Peyer's patch (tissue), 4 donors: ENCODE results near the gene TOB1. TPM values are rescaled to one million over a fixed set of nuclear protein-coding genes. Genes with fewer than 3 reads are reported as not detected.

Experiments used
- DNase-seq, 3 donors: peaks; one replicate each; pipeline ENCODE4 v3.0.0-alpha.2; 2017 to 2019
- H3K27ac ChIP-seq, 4 donors: fragments of 200-600 bp; sonication (generic); one replicate each; pipeline ENCODE4 v1.5.1; 2016 to 2019
- H3K27me3 ChIP-seq, 2 donors: fragments of 200-600 bp; sonication (generic); one replicate each; pipeline ENCODE4 v1.5.1; 2019
- H3K36me3 ChIP-seq, 3 donors: fragments of 200-600 bp; sonication (generic); one replicate each; pipeline ENCODE4 v1.5.1; 2016 to 2019
- H3K4me1 ChIP-seq, 4 donors: fragments of 200-600 bp; sonication (generic); one replicate each; pipeline ENCODE4 v1.5.1; 2016 to 2019
- H3K4me3 ChIP-seq, 4 donors: fragments of 200-600 bp; sonication (generic); 1 replicate in 3 of 4; 2 replicates in 1 of 4; pipeline ENCODE4 v1.5.1; 2016 to 2019; ENCODE audit warnings: mild to moderate bottlenecking in 1 of 4
- H3K9me3 ChIP-seq, 4 donors: fragments of 200-600 bp; sonication (generic); one replicate each; pipeline ENCODE4 v1.5.1; 2016 to 2019; ENCODE audit warnings: mild to moderate bottlenecking in 1 of 4
- POLR2A ChIP-seq, 2 donors: fragments of 450-650 bp; IDR thresholded peaks; one replicate each; pipeline ENCODE4 v1.5.1; 2017; ENCODE audit warnings: antibody characterized with exemption in 2 of 2, mild to moderate bottlenecking in 2 of 2, moderate library complexity in 2 of 2
- total RNA-seq, 4 donors: library from RNA; depleted of rRNA; stranded (reverse); fragments of >200 nt; gene quantifications; one replicate each; pipeline ENCODE4 v1.1.0, GENCODE V29; 2016
- TF ChIP-seq, protein P1 (sequence below), 6 experiments: fragments of 450-650 bp in 4 of 6; fragments of 200-600 bp in 2 of 6; sonication (generic) in 1 of 6; IDR thresholded peaks; one replicate each; pipeline ENCODE4 v1.5.1; 2017 to 2019; ENCODE audit warnings: antibody characterized with exemption in 6 of 6, mild to moderate bottlenecking in 3 of 6, moderate library complexity in 1 of 6

Gene TOB1
- total RNA-seq, 4 donors from 2014 or later, result 38.0 to 101 (median 60.6) TPM

DNA sequence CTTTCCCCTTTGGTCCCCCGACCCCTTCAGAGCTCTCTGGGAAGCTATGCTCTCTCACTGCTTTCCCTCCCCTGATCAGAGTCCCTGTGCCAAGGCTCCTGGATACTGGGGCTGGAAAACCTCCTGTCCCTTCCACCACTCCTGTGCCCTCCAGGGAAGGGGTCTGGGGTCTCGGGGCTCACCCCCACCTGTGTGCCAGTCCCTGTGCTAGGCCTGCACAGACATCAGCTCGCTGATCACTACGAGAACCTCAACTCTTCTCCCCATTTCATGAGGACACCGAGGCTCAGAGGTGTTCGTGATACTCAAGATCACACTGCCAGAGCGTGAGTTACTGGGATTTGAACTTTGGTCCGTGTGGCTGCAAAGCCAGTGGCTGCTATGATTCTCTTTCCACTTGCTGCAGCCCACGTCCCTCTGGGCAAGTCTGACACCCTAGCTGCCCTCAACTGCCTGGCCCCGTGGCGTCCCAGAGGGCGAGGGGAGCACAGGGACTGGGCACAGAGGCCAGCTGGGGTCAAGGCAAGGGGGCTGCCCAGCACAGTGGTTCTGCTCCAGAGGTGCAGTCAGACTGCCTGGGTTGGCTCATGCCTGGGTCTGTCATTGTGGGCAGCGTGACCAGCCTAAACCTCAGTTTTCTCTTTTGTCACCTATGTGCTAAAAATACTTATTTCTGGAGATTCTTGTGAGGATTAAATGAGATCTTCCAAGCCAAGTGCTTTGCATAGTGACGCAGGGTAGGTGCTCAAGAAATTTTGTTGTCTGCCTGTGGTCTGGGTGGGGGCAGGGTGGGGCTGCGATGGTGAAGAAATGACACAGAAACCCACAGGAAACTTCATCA is 43.8 kb upstream of the TOB1 start:
- Histone ChIP-seq H3K27ac (peak overlapping the region in 3 of 4 donors; percentile 6 to 64 (median 46)), H3K36me3 (no peaks in the 10 kb centered on the region), H3K4me1 (peaks cover 0 to 12% (median 3%) of the 10 kb centered on the region in 4 donors), H3K27me3 (no peaks in the 10 kb centered on the region), H3K9me3 (no peaks in the 10 kb centered on the region), H3K4me3 (no peak overlapping the region)
- no peak for TF ChIP-seq POLR2A (IDR thresholded peaks at IDR 0.05)
- TF ChIP-seq, protein P1, sequence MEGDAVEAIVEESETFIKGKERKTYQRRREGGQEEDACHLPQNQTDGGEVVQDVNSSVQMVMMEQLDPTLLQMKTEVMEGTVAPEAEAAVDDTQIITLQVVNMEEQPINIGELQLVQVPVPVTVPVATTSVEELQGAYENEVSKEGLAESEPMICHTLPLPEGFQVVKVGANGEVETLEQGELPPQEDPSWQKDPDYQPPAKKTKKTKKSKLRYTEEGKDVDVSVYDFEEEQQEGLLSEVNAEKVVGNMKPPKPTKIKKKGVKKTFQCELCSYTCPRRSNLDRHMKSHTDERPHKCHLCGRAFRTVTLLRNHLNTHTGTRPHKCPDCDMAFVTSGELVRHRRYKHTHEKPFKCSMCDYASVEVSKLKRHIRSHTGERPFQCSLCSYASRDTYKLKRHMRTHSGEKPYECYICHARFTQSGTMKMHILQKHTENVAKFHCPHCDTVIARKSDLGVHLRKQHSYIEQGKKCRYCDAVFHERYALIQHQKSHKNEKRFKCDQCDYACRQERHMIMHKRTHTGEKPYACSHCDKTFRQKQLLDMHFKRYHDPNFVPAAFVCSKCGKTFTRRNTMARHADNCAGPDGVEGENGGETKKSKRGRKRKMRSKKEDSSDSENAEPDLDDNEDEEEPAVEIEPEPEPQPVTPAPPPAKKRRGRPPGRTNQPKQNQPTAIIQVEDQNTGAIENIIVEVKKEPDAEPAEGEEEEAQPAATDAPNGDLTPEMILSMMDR (IDR thresholded peaks at IDR 0.05), result no peak
- DNase-seq, result peak in 1 of 3 donors; percentile 49

DNA sequence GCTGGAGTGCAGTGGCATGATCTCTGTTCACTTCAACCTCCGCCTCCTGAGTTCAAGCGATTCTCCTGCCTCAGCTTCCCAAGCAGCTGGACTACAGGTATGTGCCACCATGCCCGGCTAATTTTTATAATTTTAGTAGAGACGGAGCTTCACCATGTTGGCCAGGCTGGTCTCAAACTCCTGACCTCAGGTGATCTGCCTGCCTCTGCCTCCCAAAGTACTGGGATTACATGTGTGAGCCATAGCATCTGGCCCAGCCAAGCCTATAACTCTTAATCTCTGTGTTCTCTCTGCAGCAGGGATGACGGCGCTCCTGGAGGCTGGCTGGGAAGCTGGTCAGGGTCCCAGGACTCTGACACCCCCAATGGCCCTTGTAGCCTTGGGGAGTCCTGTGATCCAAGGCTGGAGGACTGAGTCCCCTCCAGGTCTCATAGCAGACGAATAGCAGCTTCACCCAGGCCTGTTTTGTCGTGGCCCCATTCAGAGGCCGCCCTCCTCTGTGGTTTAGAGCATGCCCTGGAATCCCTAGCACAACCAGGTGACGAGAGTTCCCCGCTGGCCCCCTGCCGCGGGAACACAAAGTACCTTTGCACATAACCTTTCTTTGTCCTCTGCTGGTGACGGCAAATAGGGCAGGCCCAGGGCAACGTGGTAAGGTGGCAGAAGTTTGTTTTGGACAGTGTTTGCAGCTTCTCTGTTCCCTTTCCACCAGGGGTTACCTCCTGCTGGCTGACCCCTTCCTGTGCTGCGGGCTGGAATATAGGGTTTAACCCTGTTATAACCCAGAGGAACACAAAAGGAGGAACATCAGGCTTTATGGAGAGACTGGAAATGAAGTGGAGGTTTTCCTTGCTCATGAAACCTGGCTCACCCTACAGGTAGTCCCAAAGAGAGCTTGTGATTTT is 43.0 kb upstream of the TOB1 start:
- no peak overlapping the region for H3K4me3 ChIP-seq
- H3K4me1 ChIP-seq, result peaks cover 3 to 20% (median 7%) of the 10 kb centered on the region in 4 donors
- DNase-seq, result peak in 2 of 3 donors; percentile 60 to 66
- TF ChIP-seq, protein P1 (IDR thresholded peaks at IDR 0.05), result peak in 2 of 6 experiments; percentile 32 to 34
- no peak for TF ChIP-seq POLR2A (IDR thresholded peaks at IDR 0.05)
- no peaks in the 10 kb centered on the region for H3K27me3 ChIP-seq
- H3K36me3 ChIP-seq, result no peaks in the 10 kb centered on the region
- H3K9me3 ChIP-seq, result no peaks in the 10 kb centered on the region
- H3K27ac ChIP-seq, result peak overlapping the region in 2 of 4 donors; percentile 6 to 64

DNA sequence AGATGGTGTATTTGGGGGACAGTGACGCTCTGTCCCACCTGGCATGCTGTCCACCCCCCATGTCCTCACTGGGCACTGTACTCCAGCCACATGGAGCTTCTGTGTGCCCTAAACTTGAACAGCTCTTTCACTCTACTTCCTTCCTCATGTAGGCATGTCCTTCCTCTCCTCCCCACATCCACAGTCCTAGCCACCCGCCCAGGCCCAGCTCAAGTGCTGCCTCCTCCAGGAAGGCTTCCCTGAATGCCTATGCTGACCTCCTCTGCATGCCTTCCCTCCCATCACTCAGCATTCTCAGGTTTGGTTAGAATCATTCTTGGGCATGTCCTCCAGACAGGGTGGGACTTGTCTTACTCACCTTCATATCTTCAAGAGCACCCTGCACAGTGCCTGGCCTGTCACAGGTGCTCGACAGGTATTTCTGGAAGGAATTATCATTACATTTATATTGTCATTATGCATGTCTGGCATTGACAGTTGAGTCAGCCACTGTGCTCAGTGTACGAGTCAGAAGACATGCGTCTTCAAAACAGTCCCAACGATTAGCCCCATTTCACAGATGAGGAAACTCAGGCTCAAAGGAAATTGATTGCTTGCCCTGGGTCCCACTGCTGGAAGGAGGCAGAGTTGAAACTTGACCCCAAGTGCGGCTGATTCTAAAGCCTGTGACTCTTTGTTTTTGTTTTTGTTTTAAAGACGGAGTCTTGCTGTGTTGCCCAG is 42.1 kb upstream of the TOB1 start:
- no peak for DNase-seq
- Histone ChIP-seq H3K9me3 (no peaks in the 10 kb centered on the region), H3K27me3 (no peaks in the 10 kb centered on the region), H3K4me1 (peaks cover 3 to 20% (median 8%) of the 10 kb centered on the region in 4 donors), H3K4me3 (no peak overlapping the region), H3K36me3 (no peaks in the 10 kb centered on the region), H3K27ac (no peak overlapping the region)
- no peak for TF ChIP-seq POLR2A (IDR thresholded peaks at IDR 0.05)
- TF ChIP-seq, protein P1 (IDR thresholded peaks at IDR 0.05), result no peak

DNA sequence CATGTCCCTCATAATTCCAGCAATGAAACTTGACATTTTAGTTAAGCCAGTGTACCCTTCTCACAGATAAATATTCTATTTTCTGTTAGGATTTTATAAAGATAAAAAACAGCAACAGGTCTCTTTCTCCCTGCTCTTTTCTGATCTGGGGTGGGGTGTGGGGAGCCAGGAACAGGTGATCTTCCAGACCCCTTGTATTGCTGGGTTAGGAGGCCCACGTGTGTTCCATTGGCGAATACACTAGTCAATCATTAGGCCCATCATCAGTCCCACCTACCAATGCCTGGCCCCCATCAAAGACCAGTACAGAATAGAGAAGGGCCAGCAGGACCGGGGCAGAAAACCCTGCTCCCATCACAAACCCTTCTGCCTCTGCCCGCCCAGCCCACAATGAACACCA is 40.3 kb upstream of the TOB1 start:
- Histone ChIP-seq H3K27me3 (no peaks in the 10 kb centered on the region), H3K36me3 (no peaks in the 10 kb centered on the region), H3K4me1 (peaks cover 3 to 25% (median 8%) of the 10 kb centered on the region in 4 donors), H3K4me3 (no peak overlapping the region), H3K9me3 (no peaks in the 10 kb centered on the region), H3K27ac (no peak overlapping the region)
- no peak for DNase-seq
- TF ChIP-seq, protein P1 (IDR thresholded peaks at IDR 0.05), result no peak
- no peak for TF ChIP-seq POLR2A (IDR thresholded peaks at IDR 0.05)

DNA sequence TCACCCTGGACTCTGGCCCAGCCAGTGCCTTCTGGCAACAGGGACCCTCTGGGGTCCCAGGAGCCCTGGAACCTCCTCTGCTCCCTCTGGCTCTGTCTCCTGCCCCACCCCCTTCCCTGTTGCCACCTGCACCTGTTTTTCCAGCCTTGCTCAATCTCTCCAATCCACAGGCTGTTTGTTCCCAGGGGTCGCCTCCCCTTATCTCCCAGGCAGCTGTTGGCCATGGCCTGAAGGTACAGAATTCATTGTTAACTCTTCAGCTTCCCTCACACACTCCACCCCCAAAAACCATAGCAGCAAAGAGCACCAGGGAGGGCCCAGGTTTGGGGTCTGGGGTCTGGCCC is 39.3 kb upstream of the TOB1 start:
- Histone ChIP-seq H3K27ac (peak overlapping the region; percentile 56 to 93 (median 76)), H3K4me1 (peaks cover 0 to 25% (median 8%) of the 10 kb centered on the region in 4 donors), H3K36me3 (no peaks in the 10 kb centered on the region), H3K27me3 (no peaks in the 10 kb centered on the region), H3K9me3 (no peaks in the 10 kb centered on the region), H3K4me3 (no peak overlapping the region)
- DNase-seq, result no peak
- TF ChIP-seq, protein P1 (IDR thresholded peaks at IDR 0.05), result no peak
- TF ChIP-seq POLR2A (IDR thresholded peaks at IDR 0.05), result no peak
